IMR-90 (cell line): ENCODE measurements around the gene NELL1. TPM values are rescaled to one million over a fixed set of nuclear protein-coding genes. Genes with fewer than 3 reads are reported as not detected.

Source experiments
- ATAC-seq: fragments of 200-7000 bp; cut with Tn5 transposase; 2 replicates; pipeline ENCODE4 v1.9.1; 2020; ENCODE audit warnings: low read depth, mild to moderate bottlenecking, moderate library complexity
- BruUV-seq: library from RNA; stranded (reverse); fragments of 400-500 nt; replicated peaks from 2 replicates; lab custom pipeline; 2021; lab: Mats Ljungman, UMichigan
- CTCF ChIA-PET: fragments of 300-600 bp; formaldehyde crosslinking; extraction: SDS; loops from one replicate; lab custom pipeline; 2021; ENCODE audit warnings: antibody characterized with exemption; lab: Yijun Ruan, JAX
- POLR2A ChIA-PET: fragments of 300-600 bp; sonication (Branson Sonifier 250); formaldehyde crosslinking; loops from one replicate; lab custom pipeline; 2022; ENCODE audit warnings: antibody characterized with exemption; ENCODE audit not compliant: unreplicated experiment; lab: Charles Lee
- DNase-seq: peaks from one replicate; pipeline ENCODE4 v3.0.0; 2013
- H2AFZ ChIP-seq: replicated peaks from 2 replicates; pipeline ENCODE3; 2013; ENCODE audit warnings: low read length, mild to moderate bottlenecking; ENCODE audit not compliant: poor library complexity
- H2AK5ac ChIP-seq: 2 replicates; pipeline ENCODE4 v1.6.1; 2013; ENCODE audit warnings: low read depth, low read length, inconsistent platforms
- H2AK9ac ChIP-seq: replicated peaks from 2 replicates; pipeline ENCODE3; 2013; ENCODE audit warnings: mild to moderate bottlenecking, low read depth, low read length, moderate library complexity; ENCODE audit not compliant: poor library complexity
- H2BK120ac ChIP-seq: 2 replicates; pipeline ENCODE4 v1.6.1; 2013; ENCODE audit warnings: low read depth, low read length, inconsistent platforms
- H2BK15ac ChIP-seq: 3 replicates; pipeline ENCODE4 v1.6.1; 2013; ENCODE audit warnings: low read depth, low read length, inconsistent platforms
- H2BK20ac ChIP-seq: 2 replicates; pipeline ENCODE4 v1.6.1; 2013; ENCODE audit warnings: low read depth, mild to moderate bottlenecking, inconsistent platforms, low read length, moderate library complexity
- H2BK5ac ChIP-seq: 2 replicates; pipeline ENCODE4 v1.6.1; 2013; ENCODE audit warnings: mild to moderate bottlenecking, low read depth, low read length, inconsistent platforms; ENCODE audit not compliant: poor library complexity, severe bottlenecking
- H3K14ac ChIP-seq: replicated peaks from 2 replicates; pipeline ENCODE4 v1.6.1; 2013; ENCODE audit warnings: low read depth, low read length, inconsistent platforms
- H3K18ac ChIP-seq: 2 replicates; pipeline ENCODE4 v1.6.1; 2013; ENCODE audit warnings: low read depth, low read length, control low read depth
- H3K23ac ChIP-seq: 2 replicates; pipeline ENCODE4 v1.6.1; 2013; ENCODE audit warnings: low read depth, low read length, inconsistent platforms
- H3K27ac ChIP-seq: 2 replicates; pipeline ENCODE4 v1.5.1; 2013; ENCODE audit warnings: mild to moderate bottlenecking, control low read depth, low read length; ENCODE audit not compliant: insufficient read depth
- H3K27me3 ChIP-seq: 2 replicates; pipeline ENCODE4 v1.6.1; 2013; ENCODE audit warnings: low read length; ENCODE audit not compliant: control insufficient read depth, insufficient read depth
- H3K36me3 ChIP-seq: 2 replicates; pipeline ENCODE4 v1.6.1; 2013; ENCODE audit warnings: low read length, mixed read lengths; ENCODE audit not compliant: control insufficient read depth, insufficient read depth
- H3K4ac ChIP-seq: 2 replicates; pipeline ENCODE4 v1.6.1; 2013; ENCODE audit warnings: low read depth, low read length, inconsistent platforms
- H3K4me1 ChIP-seq: 2 replicates; pipeline ENCODE4 v1.6.1; 2013; ENCODE audit warnings: low read length, mixed read lengths; ENCODE audit not compliant: control insufficient read depth, insufficient read depth
- H3K4me2 ChIP-seq: 2 replicates; pipeline ENCODE4 v1.6.1; 2013; ENCODE audit warnings: low read depth, mild to moderate bottlenecking, control low read depth, low read length, moderate library complexity
- H3K4me3 ChIP-seq: 2 replicates; pipeline ENCODE4 v1.5.1; 2013; ENCODE audit warnings: low read depth, mild to moderate bottlenecking, control low read depth, low read length, moderate library complexity; ENCODE audit not compliant: insufficient read depth
- H3K56ac ChIP-seq: 2 replicates; pipeline ENCODE4 v1.6.1; 2013; ENCODE audit warnings: low read length, inconsistent platforms; ENCODE audit not compliant: insufficient read depth; ENCODE audit errors: extremely low read depth
- H3K79me1 ChIP-seq, 2 experiments: 2 replicates each; pipeline ENCODE4 v1.6.1; 2013; ENCODE audit warnings: low read length in 2 of 2, inconsistent platforms in 1 of 2, low read depth in 1 of 2
- H3K9ac ChIP-seq: 2 replicates; pipeline ENCODE4 v1.6.1; 2013; ENCODE audit warnings: low read depth, low read length, control low read depth
- H3K9me1 ChIP-seq: 2 replicates; pipeline ENCODE4 v1.6.1; 2013; ENCODE audit warnings: low read length, inconsistent platforms; ENCODE audit not compliant: insufficient read depth
- H3K9me3 ChIP-seq: 2 replicates; pipeline ENCODE4 v1.6.1; 2013; ENCODE audit warnings: low read length; ENCODE audit not compliant: control insufficient read depth, insufficient read depth
- H4K20me1 ChIP-seq: 2 replicates; pipeline ENCODE4 v1.6.1; 2013; ENCODE audit warnings: low read length, inconsistent platforms; ENCODE audit not compliant: insufficient read depth
- H4K5ac ChIP-seq: 2 replicates; pipeline ENCODE4 v1.6.1; 2013; ENCODE audit warnings: mild to moderate bottlenecking, low read depth, low read length, control low read depth
- H4K8ac ChIP-seq, 2 experiments: 2 replicates each; pipeline ENCODE4 v1.6.1; 2013; ENCODE audit warnings: low read depth in 2 of 2, low read length in 2 of 2, control low read depth in 1 of 2, inconsistent platforms in 1 of 2
- H4K91ac ChIP-seq: 2 replicates; pipeline ENCODE4 v1.6.1; 2013; ENCODE audit warnings: low read depth, low read length, inconsistent platforms; ENCODE audit not compliant: insufficient read depth
- BHLHE40 ChIP-seq: fragments of 150-350 bp; IDR thresholded peaks from 2 replicates; pipeline ENCODE4 v1.6.1; 2016; ENCODE audit warnings: mild to moderate bottlenecking, low read depth, low read length
- MXI1 ChIP-seq: IDR thresholded peaks from 2 replicates; pipeline ENCODE4 v1.6.1; 2012; ENCODE audit warnings: low read depth, mild to moderate bottlenecking, low read length, moderate library complexity, borderline replicate concordance
- SMC3 ChIP-seq: fragments of 150-350 bp; IDR thresholded peaks from 2 replicates; pipeline ENCODE4 v1.6.1; 2016; ENCODE audit warnings: low read depth, mild to moderate bottlenecking, antibody characterized with exemption, low read length, moderate library complexity
- WGBS, 2 experiments: methylation state at CpG; one replicate each; pipeline versions ENCODE4 v1.1.5 to v1.1.7; 2013; ENCODE audit warnings: missing lambda C conversion rate in 2 of 2; ENCODE audit not compliant: insufficient read length in 1 of 2; ENCODE audit errors: extremely low coverage in 2 of 2; 5-methylcytosine and 5-hydroxymethylcytosine counted together
- dilution Hi-C: fragments of 300-500 bp; cut with HindIII; formaldehyde crosslinking; loops from one replicate; pipeline ENCODE4 v1.14.3; 2018; ENCODE audit warnings: low sequenced_read_pairs; ENCODE audit not compliant: unreplicated experiment
- in situ Hi-C: fragments of 300-500 bp; cut with MboI; formaldehyde crosslinking; loops from 3 replicates; pipeline ENCODE4 v1.14.3; 2019; ENCODE audit warnings: low sequenced_read_pairs, inconsistent platforms, mixed read lengths
- intact Hi-C: fragments of 100-400 bp; cut with micrococcal nuclease; formaldehyde crosslinking; loops from 2 replicates; pipeline ENCODE4 v1.10.0; 2022
- polyA plus RNA-seq, 3 experiments: library from polyadenylated mRNA; depleted of rRNA; stranded (reverse); fragments of >200 nt; gene quantifications; 2 replicates each; pipeline ENCODE4 v1.2.3, GENCODE V29; 2012; ENCODE audit warnings: low replicate concordance in 1 of 3
- total RNA-seq: library from RNA; depleted of rRNA; stranded (reverse); fragments of >200 nt; gene quantifications from 2 replicates; pipeline ENCODE4 v1.2.3, GENCODE V29; 2012
- TF ChIP-seq, protein P1 (sequence below): fragments of 150-350 bp; IDR thresholded peaks from 2 replicates; pipeline ENCODE4 v1.6.1; 2017; ENCODE audit warnings: mild to moderate bottlenecking, antibody characterized with exemption, low read length, low read depth

The NELL1 gene
- total and polyA plus RNA-seq, 2 of the 4 experiments (the other 2 are of a cell fraction) = not detected

DNA sequence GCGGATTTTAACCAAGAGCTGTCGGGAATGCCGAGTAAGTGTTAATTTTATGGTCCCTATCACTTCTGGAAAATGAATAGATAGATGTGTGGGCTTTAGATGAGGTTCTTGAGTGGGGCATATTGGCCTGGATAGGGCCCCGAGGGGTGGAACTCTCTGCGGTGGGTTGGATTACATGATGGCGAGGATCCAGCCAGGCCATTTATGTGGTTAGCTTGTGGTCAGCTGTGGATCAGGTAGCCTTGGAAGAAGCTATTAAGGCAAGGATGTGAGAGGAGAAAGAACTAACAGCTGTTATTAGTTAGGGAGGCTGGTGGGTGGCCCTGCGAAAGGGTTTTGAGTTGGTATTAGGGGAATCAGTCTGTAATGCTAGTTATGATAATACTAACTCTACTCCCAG, 268.4 kb downstream of the NELL1 start:
- Histone ChIP-seq H3K9ac (no peak overlapping the region), H2BK15ac (no peak overlapping the region), H4K20me1 (no peaks in the 10 kb centered on the region), H2BK20ac (no peak overlapping the region), H3K36me3 (no peaks in the 10 kb centered on the region), H3K9me3 (peaks cover 39% of the 10 kb centered on the region), H2BK5ac (no peak overlapping the region), H3K56ac (no peak overlapping the region), H3K4me1 (no peaks in the 10 kb centered on the region), H3K23ac (no peak overlapping the region), H2BK120ac (no peak overlapping the region), H4K91ac (no peak overlapping the region), H4K8ac (no peak overlapping the region), H2AFZ (no peak overlapping the region), H3K4ac (no peak overlapping the region), H3K18ac (no peak overlapping the region), H3K4me3 (no peak overlapping the region), H2AK5ac (no peak overlapping the region), H3K27me3 (no peaks in the 10 kb centered on the region), H3K27ac (no peak overlapping the region), H3K79me1 (no peaks in the 10 kb centered on the region), H3K4me2 (no peak overlapping the region), H3K14ac (no peak overlapping the region), H2AK9ac (no peak overlapping the region), H4K5ac (no peak overlapping the region), H3K9me1 (no peaks in the 10 kb centered on the region)
- intact Hi-C loops = no loop called here
- no TSS peak for BruUV-seq
- TF ChIP-seq MXI1 (no peak), BHLHE40 (no peak), SMC3 (no peak)
- TF ChIP-seq, protein P1, sequence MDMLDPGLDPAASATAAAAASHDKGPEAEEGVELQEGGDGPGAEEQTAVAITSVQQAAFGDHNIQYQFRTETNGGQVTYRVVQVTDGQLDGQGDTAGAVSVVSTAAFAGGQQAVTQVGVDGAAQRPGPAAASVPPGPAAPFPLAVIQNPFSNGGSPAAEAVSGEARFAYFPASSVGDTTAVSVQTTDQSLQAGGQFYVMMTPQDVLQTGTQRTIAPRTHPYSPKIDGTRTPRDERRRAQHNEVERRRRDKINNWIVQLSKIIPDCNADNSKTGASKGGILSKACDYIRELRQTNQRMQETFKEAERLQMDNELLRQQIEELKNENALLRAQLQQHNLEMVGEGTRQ = no peak
- in situ Hi-C loops = no loop called here
- POLR2A ChIA-PET = no interaction called here
- no peak for DNase-seq
- 60% methylated on average over 1 of the region's 7 CpGs; no CpG with 5 or more reads in 1 of the 2 experiments for WGBS, 2 experiments
- CTCF ChIA-PET = no interaction called here
- dilution Hi-C loops = no loop called here
- no peak for ATAC-seq
